GM19452 (cell line): ENCODE data around the gene UBR2.
A peak's percentile ranks its signal among the peaks of the same experiment; 100 is the strongest.

Experiments
- ATAC-seq: cut with Tn5 transposase; IDR thresholded peaks from one replicate; pipeline ENCODE4 v1.9.1; 2021; ENCODE audit not compliant: unreplicated experiment

The UBR2 gene

GRCh38 chr6:42563697-42564505 is at the start of gene UBR2:
UBR2 (plus strand) TSS chr6:42564029; CDS start chr6:42564320, 291 bp downstream.
- peak; percentile 94 for ATAC-seq

- ATAC-seq = no peak
Observed at GRCh38 chr6:42514745-42515144, 49.1 kb upstream of the UBR2 start.

- no peak for ATAC-seq
Observed at GRCh38 chr6:42519779-42520178, 44.0 kb upstream of the UBR2 start.

GRCh38 chr6:42520786-42521607 is 42.8 kb upstream of the UBR2 start:
- ATAC-seq = peak; percentile 74

- no peak for ATAC-seq
Observed at GRCh38 chr6:42522036-42522435, 41.8 kb upstream of the UBR2 start.

- no peak for ATAC-seq
Observed at GRCh38 chr6:42522942-42523814, 40.7 kb upstream of the UBR2 start.

GRCh38 chr6:42525206-42525605 is 38.6 kb upstream of the UBR2 start:
- no peak for ATAC-seq

- ATAC-seq = no peak
Observed at GRCh38 chr6:42526616-42527015, 37.2 kb upstream of the UBR2 start.

GRCh38 chr6:42527204-42527603 is 36.6 kb upstream of the UBR2 start:
- ATAC-seq = no peak

- ATAC-seq = no peak
Observed at GRCh38 chr6:42530296-42530695, 33.5 kb upstream of the UBR2 start.

- no peak for ATAC-seq
Observed at GRCh38 chr6:42530751-42531150, 33.1 kb upstream of the UBR2 start.

- no peak for ATAC-seq
Observed at GRCh38 chr6:42532038-42532669, 31.7 kb upstream of the UBR2 start.

GRCh38 chr6:42533794-42534193 is 30.0 kb upstream of the UBR2 start:
- ATAC-seq = no peak

GRCh38 chr6:42537536-42537935 is 26.3 kb upstream of the UBR2 start:
- ATAC-seq = no peak

- no peak for ATAC-seq
Observed at GRCh38 chr6:42539135-42539534, 24.7 kb upstream of the UBR2 start.

GRCh38 chr6:42545226-42545773 is 18.5 kb upstream of the UBR2 start:
- ATAC-seq = no peak

- ATAC-seq = peak; percentile 86
Observed at GRCh38 chr6:42547407-42548329, 16.2 kb upstream of the UBR2 start.

- ATAC-seq = no peak
Observed at GRCh38 chr6:42550277-42550676, 13.6 kb upstream of the UBR2 start.

- ATAC-seq = no peak
Observed at GRCh38 chr6:42551217-42551616, 12.6 kb upstream of the UBR2 start.
